MM.1S (cell line): ENCODE results near the gene GATAD2A.

Experiments
- DNase-seq: peaks from one replicate; pipeline ENCODE4 v3.0.0-alpha.2; 2015
- H2AFZ ChIP-seq: fragments of 300-600 bp; sonication (generic); 2 replicates; pipeline ENCODE4 v1.6.0; 2016; ENCODE audit warnings: antibody characterized with exemption, low read length
- H3F3A ChIP-seq: fragments of 300-600 bp; sonication (generic); 2 replicates; pipeline ENCODE4 v1.6.1; 2016; ENCODE audit warnings: mild to moderate bottlenecking, antibody characterized with exemption, low read length, moderate library complexity, mixed read lengths; ENCODE audit not compliant: insufficient read depth
- H3K27ac ChIP-seq: fragments of 300-600 bp; sonication (generic); 2 replicates; pipeline ENCODE4 v1.5.1; 2016; ENCODE audit warnings: mild to moderate bottlenecking, low read length
- H3K27me3 ChIP-seq: fragments of 300-600 bp; sonication (generic); replicated peaks from 2 replicates; pipeline ENCODE4 v1.6.0; 2016; ENCODE audit warnings: low read length; ENCODE audit not compliant: insufficient read depth
- H3K36me3 ChIP-seq: fragments of 300-600 bp; sonication (generic); replicated peaks from 2 replicates; pipeline ENCODE4 v1.6.1; 2016; ENCODE audit warnings: mild to moderate bottlenecking, low read length, mixed read lengths; ENCODE audit not compliant: insufficient read depth
- H3K4me1 ChIP-seq: fragments of 300-600 bp; sonication (generic); 2 replicates; pipeline ENCODE4 v1.6.1; 2016; ENCODE audit warnings: low read length, mixed read lengths
- H3K4me2 ChIP-seq: fragments of 300-600 bp; sonication (generic); 2 replicates; pipeline ENCODE4 v1.6.0; 2016; ENCODE audit warnings: low read depth, low read length
- H3K4me3 ChIP-seq: fragments of 300-600 bp; sonication (generic); 2 replicates; pipeline ENCODE4 v1.5.1; 2016; ENCODE audit warnings: low read length, mixed read lengths
- H3K79me2 ChIP-seq: fragments of 300-600 bp; sonication (generic); 2 replicates; pipeline ENCODE4 v1.6.1; 2016; ENCODE audit warnings: mixed run types, low read length, mixed read lengths
- H3K9ac ChIP-seq: fragments of 300-600 bp; sonication (generic); 2 replicates; pipeline ENCODE4 v1.6.1; 2016; ENCODE audit warnings: low read length, mixed read lengths
- H3K9me2 ChIP-seq: fragments of 300-600 bp; sonication (generic); replicated peaks from 2 replicates; pipeline ENCODE4 v1.6.1; 2016; ENCODE audit warnings: mild to moderate bottlenecking, low read length, mixed read lengths; ENCODE audit not compliant: insufficient read depth
- H3K9me3 ChIP-seq: fragments of 300-600 bp; sonication (generic); replicated peaks from 2 replicates; pipeline ENCODE4 v1.6.1; 2016; ENCODE audit warnings: mild to moderate bottlenecking, low read length, mixed read lengths; ENCODE audit not compliant: insufficient read depth
- H4K20me1 ChIP-seq: fragments of 300-600 bp; sonication (generic); 2 replicates; pipeline ENCODE4 v1.6.1; 2016; ENCODE audit warnings: mild to moderate bottlenecking, low read length, moderate library complexity, mixed read lengths; ENCODE audit not compliant: insufficient read depth
- CTCF ChIP-seq: fragments of 300-600 bp; sonication (generic); IDR thresholded peaks from 2 replicates; pipeline ENCODE4 v1.5.1; 2016; ENCODE audit warnings: antibody characterized with exemption, low read length, mixed read lengths
- EZH2 ChIP-seq: fragments of 300-600 bp; sonication (generic); optimal IDR thresholded peaks from 2 replicates; pipeline ENCODE3; 2017; ENCODE audit warnings: low read depth, mild to moderate bottlenecking, antibody characterized with exemption, low read length, mixed read lengths
- EZH2phosphoT487 ChIP-seq: fragments of 300-600 bp; sonication (generic); IDR thresholded peaks from 2 replicates; pipeline ENCODE4 v1.6.1; 2018; ENCODE audit warnings: antibody characterized with exemption, low read length

The GATAD2A gene

GRCh38 chr19:19429361-19429760, 23.9 kb downstream of the GATAD2A start:
- Histone ChIP-seq H3K4me3 (no peak overlapping the region), H4K20me1 (peaks cover 37% of the 10 kb centered on the region)

DNA sequence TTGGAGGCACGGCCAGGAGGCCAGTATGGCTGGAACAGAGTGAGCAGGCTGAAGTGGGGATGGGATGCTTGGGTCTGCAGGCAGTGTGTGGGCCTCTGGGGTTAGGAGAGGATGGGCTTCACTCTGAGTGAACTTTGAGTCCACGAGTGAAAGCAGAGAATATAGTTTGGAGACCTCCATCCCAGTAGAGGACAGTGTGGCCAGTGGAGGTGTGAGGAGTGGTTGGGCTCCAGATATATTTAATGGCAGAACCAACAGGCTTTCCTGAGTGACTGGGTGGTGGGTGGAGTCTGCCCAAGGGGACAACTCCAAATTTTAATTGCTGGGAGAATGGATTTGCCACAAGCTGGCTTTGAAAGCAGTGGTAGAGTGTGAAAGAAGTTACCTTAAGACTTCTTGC, 27.3 kb downstream of the GATAD2A start:
- no peaks in the 10 kb centered on the region for H3K9me3 ChIP-seq
- no peak for TF ChIP-seq EZH2phosphoT487
- no peak for TF ChIP-seq EZH2
- no peak for TF ChIP-seq CTCF
- H4K20me1 ChIP-seq = peaks cover 32% of the 10 kb centered on the region
- no peak overlapping the region for H3K4me3 ChIP-seq
- no peak overlapping the region for H2AFZ ChIP-seq
- H3F3A ChIP-seq = no peaks in the 10 kb centered on the region
- no peaks in the 10 kb centered on the region for H3K4me1 ChIP-seq
- no peak overlapping the region for H3K27ac ChIP-seq
- H3K4me2 ChIP-seq = no peak overlapping the region
- no peaks in the 10 kb centered on the region for H3K9me2 ChIP-seq
- peaks cover 99% of the 10 kb centered on the region for H3K79me2 ChIP-seq
- H3K27me3 ChIP-seq = no peaks in the 10 kb centered on the region
- no peak for DNase-seq
- no peak overlapping the region for H3K9ac ChIP-seq
- H3K36me3 ChIP-seq = no peaks in the 10 kb centered on the region

More at GRCh38 chr19:19429361-19429760, 23.9 kb downstream of the GATAD2A start:
- Histone ChIP-seq H3K36me3 (no peaks in the 10 kb centered on the region), H3K9ac (no peak overlapping the region), H3F3A (no peaks in the 10 kb centered on the region), H3K9me2 (no peaks in the 10 kb centered on the region), H3K9me3 (no peaks in the 10 kb centered on the region), H2AFZ (no peak overlapping the region), H3K27ac (no peak overlapping the region), H3K79me2 (peaks cover 99% of the 10 kb centered on the region), H3K4me2 (no peak overlapping the region), H3K4me1 (no peaks in the 10 kb centered on the region), H3K27me3 (no peaks in the 10 kb centered on the region)
- no peak for DNase-seq
- TF ChIP-seq CTCF (no peak), EZH2 (no peak), EZH2phosphoT487 (no peak)

GRCh38 chr19:19433666-19434213, 28.3 kb downstream of the GATAD2A start:
- H3K9ac ChIP-seq = no peak overlapping the region
- TF ChIP-seq CTCF (no peak), EZH2phosphoT487 (no peak), EZH2 (no peak)
- H4K20me1 ChIP-seq = peaks cover 23% of the 10 kb centered on the region
- peaks cover 99% of the 10 kb centered on the region for H3K79me2 ChIP-seq
- H3K9me3 ChIP-seq = no peaks in the 10 kb centered on the region
- H3K27me3 ChIP-seq = no peaks in the 10 kb centered on the region
- no peaks in the 10 kb centered on the region for H3F3A ChIP-seq
- no peak overlapping the region for H3K27ac ChIP-seq
- no peaks in the 10 kb centered on the region for H3K36me3 ChIP-seq
- H3K4me2 ChIP-seq = no peak overlapping the region
- no peaks in the 10 kb centered on the region for H3K9me2 ChIP-seq
- H3K4me3 ChIP-seq = no peak overlapping the region
- no peaks in the 10 kb centered on the region for H3K4me1 ChIP-seq
- no peak for DNase-seq
- no peak overlapping the region for H2AFZ ChIP-seq
